Activated naive CD4-positive, alpha-beta T cell (primary cell): ENCODE results near the gene LSM14A.

ENCODE experiments used
- DNase-seq, 4 experiments: peaks; one replicate each; lab custom pipeline; 2025; lab: John Stamatoyannopoulos, UW

Gene LSM14A

DNA sequence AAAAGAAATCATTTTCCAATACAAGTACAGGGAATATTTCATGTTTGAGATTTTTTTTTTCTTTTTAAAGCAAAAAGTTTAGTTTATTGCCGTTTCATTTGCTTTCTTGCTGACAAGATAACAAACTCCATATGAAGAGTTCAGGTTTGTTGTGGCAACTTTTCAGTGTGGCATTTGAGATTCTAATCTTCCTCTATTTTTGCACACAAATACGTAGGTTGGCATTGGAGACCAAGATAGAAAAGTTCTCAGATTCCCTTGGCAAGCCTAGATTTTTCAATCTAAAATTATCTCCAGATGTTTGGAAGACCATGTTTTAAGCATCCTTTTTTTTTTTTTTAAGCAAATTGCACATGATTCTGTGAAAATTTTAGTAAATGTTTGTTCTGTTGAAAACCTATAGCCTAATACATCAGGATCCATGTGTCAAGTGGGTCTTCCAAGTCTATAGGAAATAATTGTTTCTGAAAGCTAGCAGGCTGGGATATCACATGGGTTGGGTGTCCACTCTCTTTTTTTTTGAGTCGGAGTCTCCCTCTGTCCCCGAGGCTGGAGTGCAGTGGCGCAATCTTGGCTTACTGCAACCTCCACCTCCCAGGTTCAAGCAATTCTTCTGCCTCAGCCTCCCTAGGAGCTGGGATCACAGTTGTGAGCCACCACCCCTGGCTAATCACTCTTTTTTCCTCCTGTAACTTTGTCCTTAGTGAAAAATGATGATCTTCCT is 84.7 kb downstream of the LSM14A start:
- DNase-seq = no peak

DNA sequence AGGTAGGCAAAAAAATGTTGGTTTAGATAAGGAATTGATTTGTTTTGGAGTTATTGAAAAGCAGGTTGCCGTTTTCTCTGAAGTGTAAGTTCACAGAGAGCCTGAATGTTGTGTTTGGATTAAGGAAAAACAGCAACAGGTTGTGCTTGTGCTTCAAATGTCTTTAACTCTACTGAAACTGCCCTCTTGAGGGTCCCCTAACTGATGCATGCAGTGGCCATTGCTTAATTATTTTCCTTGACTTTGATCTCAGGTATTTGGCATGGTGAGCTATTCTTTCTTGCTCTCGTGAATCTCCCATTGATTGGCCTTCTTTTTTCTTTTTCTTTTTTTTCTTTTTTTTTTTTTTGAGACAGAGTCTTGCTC is 85.2 kb downstream of the LSM14A start:
- no peak for DNase-seq

DNA sequence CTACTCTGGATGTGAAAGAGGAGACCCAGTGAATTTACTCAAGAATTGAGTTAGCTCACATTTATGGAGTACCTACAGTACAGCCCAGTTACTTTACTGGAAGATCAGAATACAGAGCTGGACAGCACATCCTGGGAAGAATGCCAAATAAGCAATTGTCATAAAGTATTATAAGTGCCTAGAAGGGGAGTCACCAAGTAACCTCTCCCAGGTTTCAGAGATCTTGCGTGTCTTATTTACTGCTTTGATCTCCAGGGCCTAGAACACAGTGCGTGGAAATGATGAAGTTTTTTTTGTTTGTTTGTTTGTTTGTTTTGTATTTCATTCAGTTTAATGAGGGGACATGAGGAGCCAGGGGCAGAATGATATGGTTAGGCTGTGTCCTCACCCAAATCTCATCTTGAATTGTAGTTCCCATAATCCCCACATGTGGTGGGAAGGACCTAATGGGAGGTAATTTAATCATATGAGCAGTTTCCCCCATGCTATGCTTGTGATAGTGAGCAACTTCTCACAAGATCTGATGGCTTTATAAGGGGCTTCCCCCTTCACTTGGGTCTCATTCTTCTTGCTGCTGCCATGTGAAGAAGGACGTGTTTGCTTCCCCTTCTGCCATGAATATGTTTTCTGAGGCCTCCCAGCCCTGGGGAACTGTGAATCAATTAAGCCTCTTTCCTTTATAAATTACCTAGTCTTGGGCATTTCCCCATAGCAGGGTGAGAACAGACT is 87.2 kb downstream of the LSM14A start:
- no peak for DNase-seq

GRCh38 chr19:34260771-34261173 is 88.5 kb downstream of the LSM14A start:
- no peak for DNase-seq

DNA sequence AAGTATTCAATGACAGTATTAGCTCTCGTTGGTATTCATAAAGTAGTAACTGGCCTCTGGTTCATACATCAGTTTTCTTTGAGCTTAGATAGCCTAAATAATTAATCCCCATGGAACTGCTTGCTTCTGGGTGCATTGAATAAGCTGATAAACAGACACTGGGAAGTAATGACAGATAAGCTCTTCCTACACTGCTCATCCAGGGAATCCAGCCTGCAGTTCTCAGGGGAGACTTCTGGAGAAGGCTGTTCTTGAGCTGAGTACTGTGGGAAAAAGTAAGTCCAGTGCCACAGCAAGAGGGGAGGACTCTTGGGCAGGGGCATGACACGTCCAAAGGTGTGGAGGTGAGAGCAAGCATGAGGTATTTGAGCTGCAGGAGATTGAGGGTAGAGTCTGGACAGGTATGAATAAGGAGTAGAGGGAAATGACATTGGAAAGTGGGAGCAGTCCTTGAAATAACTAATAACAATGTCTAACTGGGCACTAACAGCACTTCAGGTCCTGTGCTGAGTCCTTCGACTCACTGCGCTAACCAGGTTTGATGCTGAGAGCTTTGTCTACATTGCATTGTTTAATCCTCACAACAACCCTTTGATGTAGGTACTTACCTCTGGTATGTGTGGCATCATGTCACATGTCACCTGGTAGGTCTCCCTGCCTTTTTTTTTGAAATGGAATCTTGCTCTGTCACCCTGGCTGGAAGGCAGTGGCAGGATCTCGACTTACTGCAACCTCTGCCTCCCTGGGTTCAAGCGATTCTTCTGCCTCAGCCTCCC is 89.2 kb downstream of the LSM14A start:
- no peak for DNase-seq

GRCh38 chr19:34263745-34264237 is 91.5 kb downstream of the LSM14A start:
- no peak for DNase-seq

DNA sequence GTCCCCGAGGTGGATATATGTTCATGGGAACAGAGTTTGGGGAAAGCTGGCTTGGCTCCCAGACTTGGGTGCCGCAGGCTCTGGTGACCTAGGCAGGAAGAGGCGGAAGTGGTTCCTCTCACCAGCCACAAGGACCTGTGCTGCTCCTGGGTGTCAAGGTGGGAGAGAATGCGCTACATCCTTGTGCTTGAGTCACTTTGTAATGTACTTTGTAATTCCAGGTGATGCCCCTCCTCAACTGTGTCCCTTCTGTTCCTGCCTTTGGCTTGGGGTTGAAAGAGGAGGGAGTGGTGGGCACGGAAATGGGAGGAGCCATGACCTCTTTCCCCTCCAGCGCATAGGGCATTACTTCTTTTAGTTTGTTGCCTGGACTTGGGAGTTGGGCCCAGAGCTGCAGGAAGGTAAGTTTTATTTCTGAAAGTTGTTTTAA is 92.9 kb downstream of the LSM14A start:
- no peak for DNase-seq

DNA sequence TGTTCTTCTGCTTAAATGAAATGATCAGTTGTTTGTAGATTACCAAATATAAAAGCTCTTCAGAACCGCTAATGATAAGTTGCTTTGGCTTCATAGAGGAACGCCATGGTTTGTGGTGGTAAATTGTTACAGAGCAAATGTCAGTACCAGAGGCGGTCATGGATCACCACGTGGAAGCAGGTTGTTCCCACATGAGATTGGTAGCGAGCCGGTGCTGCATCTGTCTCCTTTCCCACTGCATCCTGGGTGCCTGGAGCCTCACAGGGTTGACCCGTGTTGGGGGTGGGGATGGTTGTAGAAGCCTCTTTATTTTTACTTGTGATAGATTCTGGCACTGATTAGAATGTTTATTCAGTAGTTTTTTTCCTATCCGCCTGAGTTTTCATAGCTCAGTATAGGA is 96.8 kb downstream of the LSM14A start:
- DNase-seq = peak in 1 of 4 experiments; percentile 2

GRCh38 chr19:34269489-34269888 is 97.2 kb downstream of the LSM14A start:
- no peak for DNase-seq

DNA sequence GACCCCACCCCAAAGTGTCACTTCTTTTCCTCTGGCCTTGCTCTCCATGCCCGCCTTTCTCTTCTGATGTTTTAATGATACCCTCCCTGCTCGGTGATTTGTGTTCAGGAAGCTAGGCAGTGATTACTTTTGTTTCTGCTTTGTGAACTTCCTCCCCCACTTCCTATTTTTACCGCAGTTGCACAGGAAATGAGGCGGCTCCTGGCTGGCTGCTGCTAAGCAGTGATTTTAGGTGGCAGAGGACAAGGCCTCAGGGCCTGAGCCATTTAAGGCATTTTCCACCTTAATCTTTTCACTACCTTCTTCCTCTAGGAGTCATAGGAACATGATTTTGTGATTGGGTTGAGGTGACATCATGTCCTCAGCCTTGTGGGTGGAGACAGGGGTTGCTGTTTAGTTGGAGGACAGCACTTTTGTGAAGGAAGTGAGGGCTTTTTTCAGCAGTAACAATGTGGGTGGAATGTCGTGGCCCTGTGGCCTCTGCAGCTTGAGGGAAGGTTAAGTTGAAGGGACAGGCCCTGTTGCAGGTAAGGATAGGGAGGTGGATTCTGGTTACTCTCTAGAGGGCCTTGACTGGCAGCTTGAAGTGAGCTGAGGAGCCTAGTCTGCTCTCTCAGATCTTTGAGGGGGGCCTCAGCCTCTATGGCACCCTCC is 97.8 kb downstream of the LSM14A start:
- DNase-seq = peak in 3 of 4 experiments; percentile 5 to 56 (median 55)

DNA sequence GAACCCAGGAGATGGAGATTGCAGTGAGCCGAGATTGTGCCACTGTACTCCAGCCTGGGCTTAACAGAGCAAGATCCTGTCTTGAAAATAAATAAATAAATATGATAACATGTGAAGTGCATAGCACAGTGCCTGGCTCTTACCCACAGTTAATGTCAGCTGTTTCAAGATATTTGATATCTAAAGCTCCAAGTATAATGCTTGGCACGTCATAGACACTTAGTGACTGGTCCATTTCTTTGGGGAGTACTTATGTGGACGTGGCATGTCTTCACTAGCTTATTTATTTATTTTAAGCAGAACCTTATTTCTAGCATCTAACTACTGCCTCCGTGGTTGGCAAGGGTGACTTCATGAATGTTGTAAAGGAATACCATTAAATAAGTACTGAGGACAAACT is 100.8 kb downstream of the LSM14A start:
- no peak for DNase-seq

GRCh38 chr19:34274284-34274826 is 102.1 kb downstream of the LSM14A start:
- no peak for DNase-seq

DNA sequence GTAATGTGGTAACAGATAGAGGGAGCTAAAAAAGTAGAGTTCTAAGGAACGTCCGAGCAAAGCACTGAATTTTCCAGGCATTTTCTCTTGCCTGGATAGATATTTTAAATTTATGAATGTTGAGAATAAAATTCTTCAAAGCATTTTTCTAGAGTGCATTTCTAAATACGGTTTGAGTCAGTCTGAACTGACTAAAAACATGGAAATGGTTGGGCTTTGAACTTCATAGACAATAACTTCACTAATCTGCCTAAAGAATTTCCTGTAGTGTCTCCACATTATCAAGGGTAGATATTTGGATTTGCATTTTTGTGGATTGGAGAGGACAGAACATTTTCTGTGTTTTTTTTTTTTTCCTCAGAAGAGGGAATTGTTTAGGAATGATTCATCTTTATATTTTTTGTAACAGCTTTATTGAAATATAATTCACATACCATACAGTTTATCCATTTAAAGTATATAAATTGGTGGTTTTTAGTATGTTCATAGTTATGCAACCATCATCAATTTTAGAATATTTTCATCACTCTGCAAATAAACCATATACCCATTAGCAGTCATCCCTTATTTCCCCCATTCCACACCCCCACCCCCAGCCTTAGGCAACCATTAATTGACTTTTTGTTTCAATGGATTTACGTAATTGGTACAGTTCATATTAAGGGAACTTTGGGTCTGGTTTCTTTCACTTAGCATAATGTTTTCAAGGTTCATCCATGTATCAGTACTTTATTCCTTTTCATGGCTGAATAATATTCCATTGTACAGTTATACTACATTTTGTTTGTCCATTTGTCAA is 102.7 kb downstream of the LSM14A start:
- no peak for DNase-seq

GRCh38 chr19:34275705-34276104 is 103.4 kb downstream of the LSM14A start:
- DNase-seq = no peak

GRCh38 chr19:34276614-34277013 is 104.3 kb downstream of the LSM14A start:
- DNase-seq = no peak

- DNase-seq = no peak
These were observed 104.9 kb downstream of the LSM14A start for GRCh38 chr19:34277244-34277643.

DNA sequence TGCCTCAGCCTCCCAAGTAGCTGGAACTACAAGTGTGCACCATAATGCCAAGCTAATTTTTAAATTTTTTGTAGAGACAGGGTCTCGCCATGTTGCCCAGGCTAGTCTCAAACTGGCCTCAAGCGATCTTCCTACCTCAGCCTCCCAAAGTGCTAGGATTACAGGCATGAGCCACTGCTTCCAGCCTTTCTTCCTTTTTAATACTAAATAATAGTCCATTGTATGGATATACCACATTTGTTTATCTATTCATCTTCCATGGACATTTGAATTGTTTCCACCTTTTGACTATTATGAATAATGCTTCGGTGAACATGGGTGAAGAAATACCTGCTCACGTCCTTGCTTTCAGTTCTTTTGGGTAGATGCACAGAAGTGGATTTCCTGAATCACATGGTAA is 106.5 kb downstream of the LSM14A start:
- no peak for DNase-seq
